Central memory CD4-positive, alpha-beta T cell (primary cell): Measurements from ENCODE around the gene CLIC5.

Experiments
- DNase-seq: peaks from one replicate; pipeline ENCODE4 v3.0.0; 2022

The CLIC5 gene

DNA sequence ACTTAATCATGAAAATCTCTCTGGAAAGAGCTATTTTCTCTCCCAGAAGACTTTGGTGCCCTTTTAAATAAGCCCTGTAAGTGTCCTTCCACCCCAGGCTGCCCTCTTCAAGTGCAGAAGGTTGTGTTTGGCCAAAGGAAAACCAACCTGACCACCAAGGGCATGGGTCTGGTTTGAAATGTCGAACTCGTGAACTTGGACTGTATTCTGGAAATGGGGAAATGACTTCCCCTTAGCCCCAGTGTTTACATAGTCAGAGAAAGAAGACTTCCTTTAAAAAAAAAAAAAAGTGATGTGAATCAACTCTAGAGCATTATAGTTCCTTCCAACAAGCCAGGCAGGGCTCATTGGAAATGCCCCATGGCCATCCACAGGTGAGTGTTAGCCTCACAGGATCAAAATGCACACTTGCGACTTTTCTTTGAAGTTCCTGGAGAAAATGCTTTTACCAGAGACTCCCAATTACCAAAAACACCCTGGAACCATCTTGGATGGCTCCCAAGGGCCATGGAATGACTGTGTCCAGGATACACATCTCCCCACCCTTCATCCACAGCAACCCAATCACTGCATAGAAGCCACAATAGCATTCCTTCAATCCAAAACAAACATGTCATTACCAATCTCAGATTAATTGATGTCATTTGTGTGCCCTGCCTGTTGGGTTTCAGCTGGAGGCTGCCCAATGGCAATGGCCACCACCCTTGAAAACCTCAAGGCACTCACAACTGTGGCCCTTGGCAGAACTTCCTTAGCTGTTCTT is 133.8 kb downstream of the CLIC5 start:
- no peak for DNase-seq

DNA sequence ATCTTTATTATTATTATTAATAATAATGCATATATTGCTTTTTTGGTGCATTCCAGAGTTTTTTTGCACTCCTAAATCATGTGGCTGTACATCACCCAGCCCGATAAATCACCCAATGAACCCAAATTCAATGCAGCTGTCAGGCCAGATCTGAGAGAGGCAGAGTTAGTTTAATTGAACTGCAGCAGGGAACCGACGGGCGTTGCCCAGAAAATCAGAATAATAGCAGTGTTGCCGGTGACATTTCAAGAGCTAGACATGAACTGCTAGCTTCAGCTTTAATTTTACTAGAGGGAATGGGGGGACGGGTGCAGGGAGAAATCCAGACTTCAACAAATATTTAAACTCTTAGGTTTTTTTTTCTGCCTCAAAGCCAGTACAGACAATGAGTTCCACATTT is 135.0 kb downstream of the CLIC5 start:
- no peak for DNase-seq

DNA sequence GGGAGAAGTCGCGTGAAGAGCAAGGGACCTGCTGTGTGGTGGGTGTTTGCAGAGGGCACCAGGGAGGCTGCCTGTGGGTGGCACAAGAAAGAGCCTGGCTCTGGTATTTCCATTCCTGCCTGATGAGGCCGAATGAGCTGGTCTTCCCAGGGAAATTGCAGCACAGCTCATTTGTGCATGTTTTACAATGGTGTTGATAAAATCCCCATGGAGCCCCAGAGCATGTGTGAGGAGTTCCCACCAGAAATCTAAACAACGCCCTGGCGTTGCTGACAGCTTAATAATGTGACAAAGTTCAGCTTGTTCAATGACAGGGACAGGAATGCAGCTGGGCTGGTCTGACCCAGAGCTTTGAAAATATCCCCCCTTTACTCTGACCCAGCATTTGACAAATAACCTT is 135.5 kb downstream of the CLIC5 start:
- no peak for DNase-seq

DNA sequence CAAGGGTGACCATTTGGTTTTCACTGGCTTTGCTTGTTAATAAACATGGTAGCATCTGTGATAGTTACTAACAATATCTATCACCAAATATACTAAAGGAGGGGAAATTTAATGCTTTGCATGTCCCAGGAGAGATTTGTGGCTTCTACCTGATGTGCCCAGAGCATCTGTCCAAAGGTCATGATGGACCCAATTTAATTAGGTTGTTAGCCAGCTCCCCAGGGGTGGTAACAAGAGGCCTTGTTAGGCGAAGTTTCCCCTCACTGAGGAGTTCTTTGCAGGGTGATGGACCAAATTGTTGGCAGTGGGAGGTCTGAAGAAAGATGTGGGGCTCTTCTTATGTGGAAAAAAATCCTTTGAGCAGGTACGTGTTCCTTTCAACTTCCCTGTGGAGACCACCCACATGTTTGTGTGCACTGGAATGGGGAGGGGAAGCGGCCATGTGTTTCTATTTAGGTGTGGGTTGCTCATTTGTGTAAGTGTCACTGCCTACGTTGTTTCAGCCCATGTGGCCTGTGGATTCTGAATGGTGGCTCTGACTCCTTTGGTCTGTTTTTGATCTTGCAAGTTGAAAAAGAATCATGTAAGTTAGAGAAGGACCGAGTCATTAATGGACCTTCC is 137.6 kb downstream of the CLIC5 start:
- DNase-seq, result no peak

DNA sequence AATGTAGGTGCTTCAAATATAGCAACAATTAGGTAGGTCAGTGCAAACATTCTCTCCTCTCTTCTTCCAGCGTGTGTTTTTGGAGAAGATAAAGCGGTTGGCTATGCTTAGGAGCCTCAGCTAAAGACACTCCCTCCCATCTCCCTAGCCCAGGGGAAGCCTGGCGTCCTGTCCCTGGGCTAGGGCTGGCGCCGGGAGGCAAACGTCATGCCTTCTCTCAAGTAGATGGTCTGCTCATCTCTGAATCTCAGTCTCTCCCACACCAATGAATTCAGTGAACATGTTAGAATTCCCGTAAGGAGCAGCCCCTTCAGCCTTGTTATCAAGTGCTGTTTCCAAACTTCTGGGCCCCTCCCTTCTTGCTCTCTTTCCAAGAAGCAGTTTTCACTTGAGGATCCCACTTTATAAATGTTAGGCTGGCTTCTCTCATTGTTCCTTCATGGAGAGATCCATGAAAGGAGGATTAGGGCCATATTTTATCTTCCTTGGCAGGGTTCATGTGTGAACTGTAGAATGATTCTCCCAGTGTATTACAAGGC is 142.8 kb downstream of the CLIC5 start:
- no peak for DNase-seq

DNA sequence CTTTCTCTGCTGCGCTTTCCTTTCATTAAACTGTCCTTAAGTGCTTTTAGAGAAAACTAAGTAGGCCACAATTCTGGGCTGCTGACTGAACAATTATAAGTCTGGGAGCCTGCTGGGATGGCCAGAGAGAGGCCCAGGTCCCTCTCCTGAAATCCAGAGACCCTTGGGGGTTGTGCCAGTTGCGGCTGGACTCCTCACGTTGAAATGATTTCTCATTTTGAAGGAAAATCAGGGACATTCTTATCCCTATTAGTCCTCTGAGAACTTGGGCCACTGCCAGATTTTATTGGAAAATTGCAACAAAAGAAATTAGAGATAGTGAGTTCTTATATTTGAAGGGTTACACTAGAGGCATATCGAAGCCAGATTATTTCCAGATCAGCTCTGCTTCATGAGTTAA is 145.1 kb downstream of the CLIC5 start:
- no peak for DNase-seq

DNA sequence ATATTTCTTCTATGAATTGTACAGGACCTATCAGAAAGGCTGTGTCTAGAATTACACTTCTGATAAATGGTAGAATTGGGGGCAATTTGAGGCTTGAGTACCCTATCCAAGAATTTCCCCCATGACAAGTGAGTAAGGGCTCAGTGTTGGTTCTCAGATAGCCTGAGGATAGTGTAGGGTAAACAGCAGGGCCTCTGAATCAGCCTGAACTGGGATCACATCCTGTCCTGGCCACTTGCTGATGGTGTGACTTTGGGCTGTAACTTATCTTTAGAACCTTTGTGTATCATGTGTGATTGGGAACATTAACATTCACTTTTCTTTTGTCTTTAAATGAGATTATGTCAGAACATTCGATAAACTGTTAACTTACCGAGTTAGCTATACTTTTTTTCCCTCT is 151.0 kb downstream of the CLIC5 start:
- no peak for DNase-seq

DNA sequence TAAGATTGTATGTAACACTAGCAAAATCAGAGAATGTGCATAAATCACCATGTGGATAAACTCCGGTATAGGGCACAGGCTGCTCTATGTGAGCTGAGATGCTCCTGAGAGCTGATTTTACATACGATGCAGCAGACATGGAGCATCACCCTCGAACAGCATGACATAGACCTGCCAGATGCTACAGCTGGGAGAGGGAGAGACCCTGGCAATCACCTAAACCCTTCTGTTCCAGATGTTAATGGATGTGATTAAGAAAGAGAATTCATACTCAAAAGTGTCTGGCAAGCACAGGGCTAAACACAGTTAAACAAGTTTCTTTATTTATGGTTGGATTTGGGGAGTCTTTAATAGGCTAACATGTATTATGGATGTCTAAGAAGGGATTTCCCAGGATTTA is 157.0 kb downstream of the CLIC5 start:
- no peak for DNase-seq

DNA sequence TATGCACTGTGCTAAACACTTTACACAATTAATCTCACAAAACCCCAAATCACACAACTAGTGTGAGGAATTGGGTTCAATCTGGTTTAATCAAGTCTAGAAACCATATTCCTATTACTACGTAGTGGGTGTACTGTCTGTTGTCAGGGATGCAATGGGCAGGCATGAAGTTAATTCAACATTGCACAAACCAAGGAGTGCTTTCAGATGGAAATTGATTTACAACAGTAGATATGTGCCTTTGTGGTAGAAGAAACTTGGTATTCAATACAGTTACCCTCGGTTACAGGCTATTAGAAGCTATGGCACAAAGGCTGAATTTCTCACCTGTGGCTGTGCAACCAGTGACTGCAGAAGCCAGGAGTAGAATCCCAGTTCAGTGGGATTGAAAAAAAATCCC is 157.8 kb downstream of the CLIC5 start:
- no peak for DNase-seq

DNA sequence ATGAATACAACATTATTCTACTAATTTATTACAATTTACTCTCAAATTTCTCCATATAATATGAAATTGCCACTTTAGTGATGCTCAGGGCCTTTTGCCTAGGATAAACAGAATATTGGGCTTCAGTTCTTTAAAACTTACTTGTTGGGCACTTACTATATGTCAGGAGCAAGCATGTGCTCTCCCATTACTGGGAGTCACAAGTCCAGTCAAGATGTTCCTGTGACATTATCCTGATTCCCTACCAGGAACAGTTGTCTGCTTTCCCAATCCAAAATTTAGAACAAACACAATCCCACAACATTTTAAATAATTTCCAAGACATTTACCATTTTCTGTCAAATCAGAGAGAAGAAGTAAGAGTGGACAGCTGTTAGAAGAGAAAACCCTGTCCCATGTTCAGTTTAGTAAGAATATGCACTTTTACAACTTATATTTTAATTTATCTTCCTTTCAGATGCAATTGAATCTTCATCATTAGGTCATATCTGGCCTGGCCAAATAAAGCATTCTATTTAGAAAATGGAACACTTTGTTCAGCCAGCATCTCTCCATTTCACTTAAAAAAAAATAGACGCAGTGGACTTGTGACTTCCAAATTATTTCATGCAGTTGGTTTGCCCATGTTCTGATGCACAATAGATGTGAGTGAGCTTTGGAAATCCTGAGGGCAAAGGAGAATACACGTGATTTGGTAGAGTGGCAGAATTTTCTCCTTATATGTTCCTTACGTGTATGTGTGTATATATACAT is 159.8 kb downstream of the CLIC5 start:
- DNase-seq, result no peak

DNA sequence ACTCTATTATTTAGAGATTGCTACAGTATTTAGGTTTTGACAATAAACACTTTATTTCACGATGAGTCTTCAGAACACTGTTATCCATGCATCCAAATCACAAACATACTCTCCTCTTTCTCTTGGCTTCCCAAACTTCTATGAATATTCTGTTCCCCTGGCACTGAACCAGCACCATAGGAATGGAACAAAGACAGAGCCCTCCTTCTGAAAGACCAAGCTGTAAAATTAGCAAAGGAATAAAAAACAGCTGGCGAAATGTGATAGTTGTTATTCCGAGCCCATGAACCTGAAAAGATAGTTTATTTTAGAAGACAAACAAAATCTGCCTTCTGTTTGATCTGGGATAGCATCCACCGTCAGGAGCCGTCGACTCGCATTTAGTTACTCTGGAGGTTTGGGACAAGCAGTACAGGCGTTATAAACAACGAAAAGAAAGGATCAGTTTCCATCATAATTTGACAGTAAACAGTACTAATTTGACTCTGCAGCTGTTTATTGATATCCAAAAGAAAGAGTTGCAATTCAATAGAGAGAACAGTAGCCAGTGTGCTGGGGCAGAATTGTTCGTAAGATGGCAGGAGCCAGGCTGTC is 161.4 kb downstream of the CLIC5 start:
- no peak for DNase-seq

DNA sequence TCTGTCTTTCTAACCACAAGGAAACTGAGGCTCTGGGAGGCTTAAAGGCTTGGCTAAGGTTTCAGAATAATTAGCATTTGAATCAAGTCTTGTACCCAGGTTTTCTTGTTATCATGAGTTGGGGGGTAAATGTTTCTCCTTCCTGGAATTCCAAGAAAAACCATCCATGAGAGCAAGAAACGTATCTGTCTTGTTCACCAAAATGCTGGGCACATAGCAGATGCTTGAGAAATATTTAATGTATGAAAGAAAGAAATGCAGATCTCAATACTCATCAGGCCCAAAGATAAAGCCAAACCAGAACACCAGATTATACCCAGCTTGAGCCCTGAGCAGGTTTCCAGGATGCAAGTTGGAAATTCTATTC is 164.6 kb downstream of the CLIC5 start:
- no peak for DNase-seq

DNA sequence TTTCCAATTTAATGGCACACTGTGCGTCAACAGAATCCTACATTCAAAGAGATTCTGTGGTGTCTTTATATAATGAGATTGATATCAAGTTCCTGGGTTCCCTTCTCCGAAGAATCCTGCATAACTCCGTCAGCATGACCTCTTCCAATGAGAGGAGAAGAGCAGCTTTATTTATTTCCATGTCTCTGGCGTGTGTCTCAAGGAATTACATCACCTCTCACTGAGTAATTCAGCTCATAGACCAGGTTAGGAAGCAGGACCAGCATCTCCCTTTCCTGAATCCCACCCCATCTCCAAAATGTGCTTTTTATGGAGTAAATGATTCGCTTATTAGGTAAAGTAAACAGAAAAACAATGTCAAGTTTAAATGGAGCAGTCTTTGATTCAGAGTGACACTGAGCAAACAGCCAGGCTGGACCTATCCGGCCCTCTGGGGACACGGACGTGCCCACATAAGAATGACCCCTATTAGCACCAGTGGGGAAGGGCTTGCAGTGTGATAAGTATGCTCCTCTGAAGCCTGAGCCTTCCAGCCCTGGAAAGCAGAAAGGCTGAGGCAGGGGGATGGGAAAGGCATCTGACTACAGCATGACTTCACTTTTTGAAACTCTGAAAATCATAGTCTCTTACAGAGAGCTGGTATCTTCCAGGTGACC is 165.2 kb downstream of the CLIC5 start:
- DNase-seq, result no peak

DNA sequence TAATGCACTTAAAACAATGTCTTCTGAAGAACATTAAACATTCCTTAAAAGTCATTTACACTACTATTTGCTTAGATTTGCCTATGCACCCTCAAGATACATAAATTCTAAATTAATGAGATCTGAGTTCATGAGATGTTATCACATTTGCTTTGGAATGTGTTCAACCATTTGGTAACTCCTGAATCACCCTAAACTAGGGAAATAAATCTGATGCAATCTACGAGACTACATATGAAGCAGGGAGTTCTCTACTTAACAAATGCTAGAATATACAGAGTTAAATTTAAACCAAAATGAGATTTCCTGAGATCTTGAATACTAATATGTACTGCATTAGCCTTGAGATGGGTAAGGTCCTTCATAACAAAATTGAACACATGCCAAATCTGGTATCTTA is 170.1 kb downstream of the CLIC5 start:
- DNase-seq, result no peak

DNA sequence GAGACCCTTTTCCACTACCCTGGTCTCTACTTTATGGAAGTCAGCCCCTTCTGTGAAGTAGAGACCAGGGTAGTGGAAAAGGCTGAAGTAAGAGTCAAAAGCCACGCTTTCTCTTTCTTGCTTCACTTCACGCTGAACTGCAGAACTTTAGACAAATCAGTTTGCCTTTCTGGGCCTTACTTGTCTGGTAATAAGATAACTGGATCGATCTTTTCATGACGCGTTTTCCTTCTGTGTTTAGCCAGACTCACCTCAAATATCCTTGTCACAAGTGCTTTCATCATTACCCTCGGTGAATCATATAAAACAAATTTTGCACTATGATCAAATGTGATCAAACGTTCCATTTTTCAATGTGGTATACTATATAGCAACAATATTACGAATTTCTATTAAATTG is 170.7 kb downstream of the CLIC5 start:
- DNase-seq, result no peak

DNA sequence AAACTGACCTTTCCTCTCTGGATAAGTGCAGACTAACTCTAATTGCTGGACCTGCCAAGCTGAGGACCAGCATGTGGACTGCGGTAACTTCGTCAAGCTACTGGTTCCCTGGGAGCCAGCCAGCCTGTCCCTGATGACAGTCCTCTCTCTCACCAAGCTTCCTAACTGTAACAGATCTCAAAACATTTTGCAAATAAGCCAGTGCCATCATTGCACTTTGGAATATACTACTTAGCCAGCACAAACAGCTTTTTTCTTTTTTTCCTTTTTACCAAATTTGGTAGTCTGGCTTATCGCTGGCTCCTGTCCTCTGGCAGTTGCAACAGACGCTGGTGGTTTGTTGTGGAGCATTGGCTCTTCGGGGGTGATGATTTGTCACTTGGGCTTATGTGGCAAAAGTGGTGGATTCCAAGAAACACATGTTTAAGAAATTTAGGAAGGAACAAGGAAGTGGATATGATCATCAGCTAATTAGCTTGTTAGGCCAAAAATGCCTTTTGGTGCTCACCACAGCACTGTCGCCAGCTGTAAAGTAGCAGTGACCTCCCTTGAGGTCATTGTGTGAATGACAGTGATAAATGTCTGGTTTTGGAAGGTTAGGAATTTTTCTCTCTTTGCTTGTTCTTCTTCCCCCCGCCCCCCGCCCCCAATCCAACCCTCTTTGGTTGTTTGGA is 171.7 kb downstream of the CLIC5 start:
- no peak for DNase-seq

DNA sequence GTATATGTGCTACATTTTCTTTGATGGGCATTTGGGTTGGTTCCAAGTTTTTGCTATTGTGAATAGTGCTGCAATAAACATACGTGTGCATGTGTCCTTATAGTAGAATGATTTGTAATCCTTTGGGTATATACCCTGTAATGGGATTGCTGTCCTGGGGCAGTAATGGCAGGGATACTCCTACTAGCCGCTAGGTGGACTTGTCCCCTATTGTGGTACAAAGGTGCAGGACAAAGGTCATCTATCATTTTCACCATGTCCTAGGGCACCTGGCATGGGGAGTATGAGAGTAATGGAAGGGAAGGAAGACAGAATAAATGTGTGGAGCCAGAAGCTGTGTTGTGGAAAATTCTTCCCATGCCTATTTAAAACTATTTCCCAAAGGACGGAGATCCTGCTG is 174.6 kb downstream of the CLIC5 start:
- no peak for DNase-seq

DNA sequence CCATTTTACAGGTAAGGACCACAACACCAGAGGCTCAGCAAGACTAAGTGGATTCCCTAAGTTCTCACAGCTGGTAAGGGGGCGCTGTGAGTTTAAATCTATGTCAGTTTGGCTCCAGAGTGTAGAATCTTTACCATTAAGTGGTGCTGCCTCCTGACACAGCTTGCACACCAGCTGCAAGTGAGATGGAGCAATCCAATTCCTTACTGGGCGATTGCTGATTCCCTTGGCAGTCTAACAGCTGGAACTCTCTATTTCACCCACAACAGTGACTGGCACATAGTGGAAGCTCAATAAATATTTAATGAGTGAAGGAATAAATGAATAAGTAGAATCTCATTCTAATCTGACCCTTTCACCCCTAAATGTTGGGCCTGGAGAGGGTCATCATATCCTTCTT is 176.7 kb downstream of the CLIC5 start:
- DNase-seq, result no peak

DNA sequence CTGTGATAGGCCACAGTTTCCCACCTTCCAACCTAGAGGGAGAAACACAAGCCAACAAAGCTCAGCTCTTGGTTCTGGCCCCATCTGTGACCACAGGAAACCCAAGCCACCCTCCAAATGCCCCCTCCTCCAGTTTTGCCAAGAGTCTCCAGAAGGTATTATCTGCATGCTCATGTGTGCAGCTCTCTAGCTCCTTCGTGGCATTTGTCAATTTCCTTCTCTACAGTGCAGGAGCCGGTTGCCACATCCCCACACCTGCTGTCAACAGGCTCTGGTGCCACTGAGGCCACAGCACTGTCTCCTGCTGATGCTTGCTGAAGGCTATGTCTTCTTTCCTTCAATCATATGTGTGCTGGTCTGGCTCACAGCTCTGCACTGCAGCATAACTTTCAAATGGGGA is 177.2 kb downstream of the CLIC5 start:
- no peak for DNase-seq

DNA sequence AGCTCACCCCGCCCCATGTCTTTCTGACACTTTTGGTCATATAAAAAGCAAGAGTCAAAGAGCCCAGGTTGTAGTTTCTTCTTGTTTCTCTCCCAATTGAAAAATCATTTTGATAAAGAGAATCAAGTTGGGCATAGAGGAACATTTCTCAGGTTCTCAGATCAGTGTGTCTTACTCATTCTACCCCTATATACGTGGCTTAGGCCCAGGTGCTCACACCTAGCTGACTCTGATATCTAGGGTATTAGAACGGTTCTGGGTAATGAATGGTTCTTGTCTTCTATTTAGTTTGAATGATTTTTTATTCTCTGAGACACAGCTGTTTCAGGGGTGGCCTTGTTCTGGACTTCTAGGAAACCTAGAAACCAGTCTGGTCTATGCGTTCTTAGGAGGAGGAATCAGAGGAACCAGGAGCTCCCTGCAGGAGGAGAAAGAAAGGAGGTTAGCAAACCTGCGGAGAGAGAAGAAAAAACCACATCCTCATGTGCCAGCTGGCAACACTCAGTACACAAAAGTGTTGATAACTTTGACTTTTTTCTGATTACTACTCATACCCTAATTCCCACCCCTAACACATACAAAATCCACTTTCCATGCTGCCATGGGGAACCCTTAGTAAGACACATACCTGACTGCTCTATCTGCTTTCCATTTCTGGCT is 178.0 kb downstream of the CLIC5 start:
- no peak for DNase-seq

DNA sequence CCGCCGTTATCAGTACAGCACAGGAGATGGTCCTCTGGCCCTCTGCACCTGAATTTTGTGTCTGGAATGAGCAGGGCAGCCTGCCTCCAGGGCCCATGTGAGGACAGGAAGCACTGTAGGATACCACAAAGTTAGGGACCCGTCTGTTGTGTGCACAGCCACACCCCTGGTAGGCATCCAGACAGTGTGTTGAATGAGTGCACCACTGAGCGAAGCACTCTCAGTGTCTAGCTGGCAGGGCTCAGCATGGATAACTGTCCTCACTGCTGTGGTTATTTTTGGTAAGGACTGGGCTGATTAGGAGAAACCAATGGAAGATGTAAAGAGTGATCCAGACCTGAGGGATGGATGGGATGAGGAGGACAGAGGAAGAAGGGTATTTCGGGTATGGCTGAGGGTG is 178.7 kb downstream of the CLIC5 start:
- no peak for DNase-seq

DNA sequence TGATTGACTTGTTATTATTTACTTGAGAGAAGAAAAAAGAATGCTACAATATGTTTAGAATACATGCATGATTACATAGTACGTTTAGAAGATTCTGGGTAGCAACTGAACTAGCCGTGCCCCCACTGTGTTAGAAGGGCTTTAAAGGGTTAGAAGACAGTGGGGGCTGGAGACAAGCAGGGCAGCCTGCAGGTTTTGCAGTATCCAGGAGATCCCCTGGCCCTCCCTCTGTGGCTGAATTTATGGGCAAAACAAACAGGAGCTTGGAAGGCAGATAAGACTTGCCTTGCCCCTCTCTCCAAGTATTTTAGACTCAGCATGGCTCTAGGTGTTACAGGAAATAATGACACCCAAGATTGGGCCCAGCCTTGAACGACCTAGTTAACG is 179.2 kb downstream of the CLIC5 start:
- DNase-seq, result no peak
